ENCODE data around the gene SLC22A1. TPM values are rescaled to one million over a fixed set of nuclear protein-coding genes. Genes with fewer than 3 reads are reported as not detected.

The SLC22A1 gene
- total and polyA plus RNA-seq, 2 of the 4 experiments (the other 2 are of a cell fraction), result 0.10 TPM; not detected in 1

DNA sequence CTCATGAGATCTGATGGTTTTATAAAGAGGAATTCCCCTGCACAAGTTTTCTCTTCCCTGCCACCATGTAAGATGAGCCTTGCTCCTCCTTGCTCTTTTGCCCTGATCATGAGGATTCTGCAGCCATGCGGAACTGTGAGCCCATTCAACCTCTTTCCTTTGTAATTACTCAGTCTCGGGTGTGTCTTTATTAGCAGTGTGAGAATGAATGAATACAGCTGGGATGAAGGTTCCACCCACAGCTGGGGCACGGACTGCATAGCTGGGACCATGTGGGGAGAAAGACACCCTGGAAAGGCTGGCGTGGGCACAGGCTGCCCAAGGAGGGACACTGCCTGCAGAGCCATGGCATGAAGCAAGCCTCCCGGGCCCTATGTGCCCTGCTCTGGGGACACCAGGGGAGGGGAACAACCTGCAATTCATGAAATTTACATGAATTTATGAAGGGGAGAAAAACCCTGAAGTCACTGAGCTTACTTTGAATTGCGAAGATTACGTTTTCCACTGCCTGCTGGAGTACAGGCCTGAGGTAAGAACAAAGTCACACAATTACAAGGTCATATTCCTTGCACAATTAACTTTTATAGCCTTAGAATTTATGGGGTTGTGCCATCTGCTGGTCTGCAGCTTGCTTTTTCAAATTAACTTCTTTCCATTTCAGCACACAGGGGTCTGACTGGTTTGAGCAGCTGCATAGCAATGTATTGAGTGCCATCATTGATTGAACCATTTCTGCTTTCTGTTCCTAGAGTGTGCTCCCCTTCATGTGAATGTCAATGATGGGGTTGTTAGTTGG, 46.2 kb downstream of the SLC22A1 start:
- BruUV-seq (replicated peaks), result no TSS peak
- in situ Hi-C loops (cut with MboI; ENCODE audit: low sequenced_read_pairs), result no loop called here
- CTCF ChIA-PET, result interaction anchor here (2.0 kb wide), 1 partner anchor 288 kb away, joined by 4 read pairs; no protein-coding TSS in a partner anchor
- no peak overlapping the region for H3K27ac ChIP-seq (ENCODE audit: insufficient read depth, low read length)
- no peak overlapping the region for H3K4me3 ChIP-seq (ENCODE audit: insufficient read depth, low read depth, low read length)
- H3K4me2 ChIP-seq (ENCODE audit: low read depth, low read length), result no peak overlapping the region
- H3K18ac ChIP-seq (ENCODE audit: low read depth, low read length), result no peak overlapping the region
- dilution Hi-C loops (cut with HindIII; ENCODE audit: low sequenced_read_pairs, unreplicated experiment), result no loop called here
- DNase-seq, result no peak
- H3K36me3 ChIP-seq (ENCODE audit: control insufficient read depth, insufficient read depth, low read length), result no peaks in the 10 kb centered on the region
- H3K4me1 ChIP-seq (ENCODE audit: control insufficient read depth, insufficient read depth, low read length), result no peaks in the 10 kb centered on the region
- no peak for TF ChIP-seq RFX5 (IDR thresholded peaks at IDR 0.05; ENCODE audit: low read depth, low read length)
- TF ChIP-seq CEBPB (IDR thresholded peaks at IDR 0.05; ENCODE audit: low read depth, low read length), result no peak
- TF ChIP-seq MXI1 (IDR thresholded peaks at IDR 0.05; ENCODE audit: borderline replicate concordance, low read depth, low read length), result no peak
- no peak for TF ChIP-seq RAD21 (IDR thresholded peaks at IDR 0.05; ENCODE audit: low read length)
- TF ChIP-seq, protein P1, sequence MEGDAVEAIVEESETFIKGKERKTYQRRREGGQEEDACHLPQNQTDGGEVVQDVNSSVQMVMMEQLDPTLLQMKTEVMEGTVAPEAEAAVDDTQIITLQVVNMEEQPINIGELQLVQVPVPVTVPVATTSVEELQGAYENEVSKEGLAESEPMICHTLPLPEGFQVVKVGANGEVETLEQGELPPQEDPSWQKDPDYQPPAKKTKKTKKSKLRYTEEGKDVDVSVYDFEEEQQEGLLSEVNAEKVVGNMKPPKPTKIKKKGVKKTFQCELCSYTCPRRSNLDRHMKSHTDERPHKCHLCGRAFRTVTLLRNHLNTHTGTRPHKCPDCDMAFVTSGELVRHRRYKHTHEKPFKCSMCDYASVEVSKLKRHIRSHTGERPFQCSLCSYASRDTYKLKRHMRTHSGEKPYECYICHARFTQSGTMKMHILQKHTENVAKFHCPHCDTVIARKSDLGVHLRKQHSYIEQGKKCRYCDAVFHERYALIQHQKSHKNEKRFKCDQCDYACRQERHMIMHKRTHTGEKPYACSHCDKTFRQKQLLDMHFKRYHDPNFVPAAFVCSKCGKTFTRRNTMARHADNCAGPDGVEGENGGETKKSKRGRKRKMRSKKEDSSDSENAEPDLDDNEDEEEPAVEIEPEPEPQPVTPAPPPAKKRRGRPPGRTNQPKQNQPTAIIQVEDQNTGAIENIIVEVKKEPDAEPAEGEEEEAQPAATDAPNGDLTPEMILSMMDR (conservative IDR thresholded peaks at IDR 0.05; ENCODE audit: low read depth, low read length), result no peak
- no peak for TF ChIP-seq CHD1 (IDR thresholded peaks at IDR 0.05; ENCODE audit: low read depth, low read length)
- TF ChIP-seq BHLHE40 (IDR thresholded peaks at IDR 0.05; ENCODE audit: low read depth, low read length), result no peak
- TF ChIP-seq RCOR1 (IDR thresholded peaks at IDR 0.05; ENCODE audit: insufficient replicate concordance, low read length), result no peak
- TF ChIP-seq FOS (IDR thresholded peaks at IDR 0.05; ENCODE audit: low read depth, low read length), result no peak
- TF ChIP-seq MAZ (IDR thresholded peaks at IDR 0.05; ENCODE audit: borderline replicate concordance, low read depth, low read length), result no peak
- TF ChIP-seq, protein P2, sequence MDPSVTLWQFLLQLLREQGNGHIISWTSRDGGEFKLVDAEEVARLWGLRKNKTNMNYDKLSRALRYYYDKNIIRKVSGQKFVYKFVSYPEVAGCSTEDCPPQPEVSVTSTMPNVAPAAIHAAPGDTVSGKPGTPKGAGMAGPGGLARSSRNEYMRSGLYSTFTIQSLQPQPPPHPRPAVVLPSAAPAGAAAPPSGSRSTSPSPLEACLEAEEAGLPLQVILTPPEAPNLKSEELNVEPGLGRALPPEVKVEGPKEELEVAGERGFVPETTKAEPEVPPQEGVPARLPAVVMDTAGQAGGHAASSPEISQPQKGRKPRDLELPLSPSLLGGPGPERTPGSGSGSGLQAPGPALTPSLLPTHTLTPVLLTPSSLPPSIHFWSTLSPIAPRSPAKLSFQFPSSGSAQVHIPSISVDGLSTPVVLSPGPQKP (IDR thresholded peaks at IDR 0.05; ENCODE audit: borderline replicate concordance, low read depth, low read length), result no peak
- no peak for TF ChIP-seq SMC3 (IDR thresholded peaks at IDR 0.05; ENCODE audit: low read depth, low read length)
- no peak for TF ChIP-seq POLR2A (IDR thresholded peaks at IDR 0.05; ENCODE audit: low read depth, low read length)
- TF ChIP-seq, protein P3, sequence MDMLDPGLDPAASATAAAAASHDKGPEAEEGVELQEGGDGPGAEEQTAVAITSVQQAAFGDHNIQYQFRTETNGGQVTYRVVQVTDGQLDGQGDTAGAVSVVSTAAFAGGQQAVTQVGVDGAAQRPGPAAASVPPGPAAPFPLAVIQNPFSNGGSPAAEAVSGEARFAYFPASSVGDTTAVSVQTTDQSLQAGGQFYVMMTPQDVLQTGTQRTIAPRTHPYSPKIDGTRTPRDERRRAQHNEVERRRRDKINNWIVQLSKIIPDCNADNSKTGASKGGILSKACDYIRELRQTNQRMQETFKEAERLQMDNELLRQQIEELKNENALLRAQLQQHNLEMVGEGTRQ (IDR thresholded peaks at IDR 0.05; ENCODE audit: low read depth, low read length), result no peak
- no peak for TF ChIP-seq NFE2L2 (IDR thresholded peaks at IDR 0.05; ENCODE audit: low read depth, low read length)
- no peak for TF ChIP-seq MAFK (IDR thresholded peaks at IDR 0.05; ENCODE audit: low read depth, low read length)
- POLR2A ChIA-PET (ENCODE audit: unreplicated experiment), result no interaction called here
- H2BK120ac ChIP-seq (ENCODE audit: low read depth, low read length), result no peak overlapping the region
- H3K56ac ChIP-seq (ENCODE audit: extremely low read depth, insufficient read depth, low read length), result no peak overlapping the region
- H4K8ac ChIP-seq (ENCODE audit: low read depth in 2 of 2, low read length in 2 of 2), result no peak overlapping the region
- H3K9me1 ChIP-seq (ENCODE audit: insufficient read depth, low read length), result no peaks in the 10 kb centered on the region
- WGBS, 2 experiments (ENCODE audit: extremely low coverage in 2 of 2, insufficient read length in 1 of 2), result no CpG with 5 or more reads among the region's 7 CpGs
- no peak overlapping the region for H2AFZ ChIP-seq (replicated peaks; ENCODE audit: low read length, poor library complexity)
- no peaks in the 10 kb centered on the region for H3K27me3 ChIP-seq (ENCODE audit: control insufficient read depth, insufficient read depth, low read length)
- no peaks in the 10 kb centered on the region for H3K79me1 ChIP-seq (ENCODE audit: low read depth in 1 of 2, low read length in 2 of 2)
- no peak overlapping the region for H4K5ac ChIP-seq (ENCODE audit: low read depth, low read length)
- no peak overlapping the region for H3K14ac ChIP-seq (replicated peaks; ENCODE audit: low read depth, low read length)
- H3K9ac ChIP-seq (ENCODE audit: low read depth, low read length), result no peak overlapping the region
- H3K4ac ChIP-seq (ENCODE audit: low read depth, low read length), result no peak overlapping the region
- no peak overlapping the region for H2BK20ac ChIP-seq (ENCODE audit: low read depth, low read length)
- H3K23ac ChIP-seq (ENCODE audit: low read depth, low read length), result no peak overlapping the region
- no peak overlapping the region for H2BK5ac ChIP-seq (ENCODE audit: low read depth, low read length, poor library complexity, severe bottlenecking)
- H4K20me1 ChIP-seq (ENCODE audit: insufficient read depth, low read length), result no peaks in the 10 kb centered on the region
- no peak for ATAC-seq (ENCODE audit: low read depth)
- intact Hi-C loops (cut with micrococcal nuclease), result no loop called here
- H4K91ac ChIP-seq (ENCODE audit: insufficient read depth, low read depth, low read length), result no peak overlapping the region
- H2BK15ac ChIP-seq (ENCODE audit: low read depth, low read length), result no peak overlapping the region
- H2AK5ac ChIP-seq (ENCODE audit: low read depth, low read length), result no peak overlapping the region
- no peaks in the 10 kb centered on the region for H3K9me3 ChIP-seq (ENCODE audit: control insufficient read depth, insufficient read depth, low read length)
- no peak overlapping the region for H2AK9ac ChIP-seq (replicated peaks; ENCODE audit: low read depth, low read length, poor library complexity)
